HuH-7 (cell line): ENCODE results near the gene PTRH2.
A peak's percentile ranks its signal among the peaks of the same experiment; 100 is the strongest.
"Not testable (repeated sequence)": the region's sequence is repeated elsewhere in the genome, so short reads cannot be mapped to it uniquely, and the experiment has no call there.

ENCODE experiments used
- DNase-seq: peaks from one replicate; pipeline ENCODE4 v3.0.0; 2011; ENCODE audit warnings: low spot score

Gene PTRH2

GRCh38 chr17:59707149-59707970, at the start of gene PTRH2, which contains the start of gene VMP1:
Gene PTRH2 (minus strand): TSS chr17:59707430. CDS start chr17:59697978, 9,452 bp downstream.
Gene VMP1 (plus strand): TSS chr17:59707654. CDS start chr17:59731447, 23,793 bp downstream.
- peak; percentile 86 for DNase-seq

GRCh38 chr17:59756236-59756818, 49.1 kb upstream of the PTRH2 start:
- no peak for DNase-seq

- DNase-seq = not testable (repeated sequence)
Measured at GRCh38 chr17:59755069-59755468, 47.8 kb upstream of the PTRH2 start.

- no peak for DNase-seq
Measured at GRCh38 chr17:59754552-59754951, 47.3 kb upstream of the PTRH2 start.

DNA sequence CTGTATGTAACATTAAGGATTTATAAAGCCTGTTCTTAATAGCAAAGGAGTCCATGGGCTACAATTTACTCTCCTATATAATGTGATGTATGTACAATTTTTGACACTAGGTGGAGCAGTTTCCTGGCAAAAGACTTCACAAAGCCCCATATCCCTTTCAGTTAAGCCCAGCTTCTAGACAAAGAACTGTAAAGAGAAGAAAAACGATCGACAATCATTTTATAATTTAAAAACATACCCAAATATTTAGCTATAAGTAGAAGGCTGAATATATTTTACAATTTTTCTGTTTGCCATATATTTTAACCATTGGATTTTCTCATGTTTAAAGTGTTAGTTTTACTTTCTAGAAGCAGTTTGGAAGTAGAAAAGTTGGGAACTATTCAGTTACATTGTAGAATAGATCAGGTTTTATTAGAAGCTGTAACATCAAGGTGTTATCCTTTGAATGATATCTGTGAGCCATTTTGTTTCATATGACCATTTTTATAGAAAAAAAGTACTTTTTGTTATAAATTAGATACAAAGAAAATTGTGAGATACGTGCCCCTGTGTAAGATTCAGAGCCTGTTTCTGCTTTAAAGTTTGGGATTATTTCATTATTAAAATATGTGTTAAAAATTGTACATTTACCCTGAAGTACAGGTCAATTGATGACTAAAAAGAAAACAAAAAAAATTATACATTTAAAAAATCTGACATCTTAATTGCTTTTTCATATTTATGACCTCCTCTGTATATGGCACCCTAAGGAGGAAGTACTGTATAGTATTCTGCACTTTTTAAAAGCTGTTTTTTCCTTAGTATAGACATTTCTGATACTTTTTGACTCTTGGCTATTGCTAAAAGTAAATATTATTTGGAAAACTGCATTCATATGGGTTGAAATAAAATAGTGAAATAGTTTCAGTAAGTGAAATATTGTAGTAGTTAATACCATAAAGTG, 46.6 kb upstream of the PTRH2 start:
- peak; percentile 52 for DNase-seq

- no peak for DNase-seq
Measured at GRCh38 chr17:59752922-59753321, 45.7 kb upstream of the PTRH2 start.

DNA sequence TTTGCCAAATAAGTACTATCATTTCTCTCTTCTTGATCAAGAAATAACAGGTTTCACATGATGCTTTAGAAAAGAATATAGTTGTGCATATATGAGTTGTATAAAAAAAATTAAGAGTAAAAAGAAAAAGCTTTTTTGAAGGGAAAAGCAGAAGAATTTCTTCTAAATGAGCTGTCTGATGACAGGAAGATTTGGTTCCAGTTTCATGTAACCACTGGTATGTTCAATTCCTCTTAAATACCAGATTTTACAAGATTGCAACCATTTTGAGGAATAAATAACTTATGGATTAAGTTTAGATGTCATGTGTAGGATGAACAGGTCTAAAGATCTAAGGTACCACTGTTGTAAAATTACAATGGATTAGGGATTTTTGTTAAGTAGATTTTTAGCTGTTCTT, 45.2 kb upstream of the PTRH2 start:
- no peak for DNase-seq

DNA sequence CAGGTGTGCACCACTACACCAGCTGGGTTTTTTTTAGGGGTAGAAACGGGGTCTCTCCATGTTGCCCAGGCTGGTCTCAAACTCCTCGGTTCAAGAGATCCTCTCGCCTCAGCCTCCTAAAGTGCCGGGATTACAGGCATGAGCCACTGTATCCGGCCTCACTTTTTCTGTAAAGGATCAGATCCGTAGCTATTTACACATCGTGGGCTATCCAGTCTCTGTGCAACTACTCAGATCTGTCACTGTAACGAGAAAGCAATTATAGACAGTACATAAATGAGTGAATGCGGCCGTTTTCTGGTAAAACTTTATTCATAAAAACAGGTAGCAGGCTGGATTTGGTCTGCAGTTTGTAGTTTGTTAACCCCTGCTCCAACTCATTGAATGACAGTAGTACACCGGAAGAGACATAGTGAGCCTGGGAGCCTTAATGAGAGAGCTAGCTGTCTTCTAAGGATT, 44.8 kb upstream of the PTRH2 start:
- no peak for DNase-seq

GRCh38 chr17:59748591-59748990, 41.4 kb upstream of the PTRH2 start:
- DNase-seq = no peak

DNA sequence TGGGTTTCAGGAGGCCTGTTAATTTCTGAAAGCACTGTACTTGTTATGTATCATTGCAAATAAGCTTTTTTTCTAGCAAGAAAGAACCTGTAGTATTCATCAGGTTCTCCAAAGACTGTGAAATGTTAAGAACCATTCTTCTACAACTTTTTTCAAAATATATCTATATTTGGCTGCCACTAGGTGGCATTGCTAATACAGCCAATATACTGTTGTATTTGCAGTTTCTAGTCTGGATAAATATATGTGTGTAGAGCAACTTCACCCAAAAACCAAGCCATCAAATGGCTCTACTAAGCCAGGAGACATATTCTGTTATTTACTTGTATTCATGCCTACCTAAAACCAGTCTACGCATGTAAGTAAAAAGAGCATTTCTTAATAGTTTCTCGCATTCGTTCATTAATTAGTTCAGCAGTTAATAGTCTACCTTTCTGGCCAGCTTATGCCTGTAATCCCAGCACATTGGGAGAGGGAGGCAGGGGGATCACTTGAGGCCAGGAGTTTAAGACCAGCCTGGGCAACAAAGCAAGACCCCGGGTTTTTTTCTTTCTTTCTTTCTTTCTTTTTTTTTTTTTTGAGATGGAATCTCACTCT, 39.7 kb upstream of the PTRH2 start:
- DNase-seq = peak; percentile 16

GRCh38 chr17:59745040-59745439, 37.8 kb upstream of the PTRH2 start:
- DNase-seq = no peak

GRCh38 chr17:59743842-59744241, 36.6 kb upstream of the PTRH2 start:
- DNase-seq = no peak

- DNase-seq = no peak
Measured at GRCh38 chr17:59737324-59737723, 30.1 kb upstream of the PTRH2 start.

DNA sequence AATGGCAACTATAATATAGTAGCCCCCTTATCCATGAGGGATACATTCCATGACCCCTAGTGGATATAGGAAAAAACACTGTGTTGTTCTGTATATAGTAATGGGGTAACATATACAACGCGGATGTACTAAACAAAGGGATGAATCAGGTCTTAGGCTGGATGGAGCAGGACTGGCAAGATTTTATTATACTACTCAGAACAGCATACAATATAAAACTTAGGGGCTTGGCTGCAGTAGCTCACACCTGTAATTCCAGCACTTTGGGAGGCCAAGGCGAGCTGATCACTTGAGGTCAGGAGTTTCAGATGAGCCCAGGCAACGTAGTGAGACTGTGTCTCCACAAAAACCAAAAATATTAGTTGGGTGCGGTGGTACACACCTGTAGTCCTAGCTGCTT, 27.0 kb upstream of the PTRH2 start:
- DNase-seq = no peak

GRCh38 chr17:59733697-59734096, 26.5 kb upstream of the PTRH2 start:
- no peak for DNase-seq

DNA sequence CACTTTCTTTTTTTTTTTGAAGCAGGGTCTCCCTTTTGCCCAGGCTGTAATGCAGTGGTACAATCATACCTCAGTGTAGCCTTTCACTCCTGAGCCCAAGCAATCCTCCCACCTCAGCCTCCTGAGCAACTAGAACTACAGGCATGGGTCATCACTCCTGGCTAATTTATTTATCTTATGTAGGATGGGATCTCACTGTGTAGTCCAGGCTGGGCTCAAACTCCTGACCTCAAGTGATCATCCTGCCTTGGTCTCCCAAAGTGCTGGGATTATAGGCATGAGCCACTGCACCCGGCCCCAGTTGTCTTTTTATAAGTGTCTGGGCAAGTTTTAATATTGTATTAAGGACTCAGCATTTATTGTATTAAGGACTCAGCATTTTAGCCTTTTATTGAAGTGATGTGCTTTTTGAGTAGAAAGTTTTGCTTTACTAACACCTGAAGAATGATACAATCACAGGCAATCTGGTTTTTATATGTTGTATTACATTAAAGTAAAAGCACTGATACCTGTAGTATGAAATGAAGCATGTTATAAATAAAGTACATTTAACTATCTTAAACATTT, 23.1 kb upstream of the PTRH2 start:
- DNase-seq = no peak

DNA sequence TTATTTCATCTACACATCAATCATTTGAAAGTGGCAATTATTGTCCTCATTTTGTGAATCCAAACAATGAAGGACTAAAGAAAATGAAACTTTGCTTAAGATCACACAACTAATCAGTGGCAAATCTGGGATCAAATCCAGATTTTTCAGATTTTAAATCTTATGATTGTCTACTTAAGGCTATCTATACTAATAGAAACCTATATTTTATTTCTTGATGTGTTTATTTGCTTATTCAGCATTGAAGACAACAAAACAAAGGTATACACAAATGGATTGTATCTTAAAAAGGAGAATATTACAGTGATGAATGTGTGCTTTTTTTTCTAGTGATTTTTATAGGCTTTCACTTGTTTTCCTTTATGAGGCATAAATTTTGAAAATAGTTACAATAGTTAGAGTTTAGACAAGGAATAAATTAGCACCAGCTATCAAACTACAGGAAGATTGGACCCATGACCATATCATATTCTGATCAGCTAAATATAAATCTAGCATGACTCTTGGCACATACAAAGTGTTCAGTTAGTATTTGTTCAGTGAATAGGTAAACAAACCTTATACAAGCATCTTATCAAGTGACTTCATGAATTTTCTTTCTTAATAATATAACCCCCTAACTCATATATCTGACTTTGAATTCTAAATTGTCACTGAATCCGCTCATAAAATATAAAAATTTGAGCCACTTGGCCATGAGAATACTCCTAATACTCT, 20.7 kb upstream of the PTRH2 start:
- no peak for DNase-seq

GRCh38 chr17:59725691-59726090, 18.5 kb upstream of the PTRH2 start:
- no peak for DNase-seq

DNA sequence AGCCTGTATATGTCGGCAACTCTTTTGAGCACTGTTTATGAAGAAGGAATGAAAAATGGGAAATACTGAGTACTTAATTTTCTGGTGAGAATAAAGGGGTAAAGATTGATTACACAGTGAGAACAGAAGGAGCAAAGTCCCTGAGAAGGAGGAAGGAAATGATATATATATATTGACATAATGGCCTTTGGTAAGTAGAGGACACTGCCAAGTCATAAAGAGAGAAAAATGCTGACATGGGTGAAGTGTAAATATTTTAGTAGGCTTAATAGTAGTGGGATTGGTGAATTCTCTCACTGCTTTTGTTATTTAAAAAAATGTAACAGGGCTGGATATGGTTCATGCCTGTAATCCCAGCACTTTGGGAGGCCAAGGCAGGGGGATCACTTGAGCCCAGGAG, 16.4 kb upstream of the PTRH2 start:
- no peak for DNase-seq

- DNase-seq = no peak
Measured at GRCh38 chr17:59723041-59723440, 15.8 kb upstream of the PTRH2 start.

GRCh38 chr17:59722623-59723022, 15.4 kb upstream of the PTRH2 start:
- no peak for DNase-seq
